Uterus (tissue), 4 donors: ENCODE data around the gene ST8SIA4. TPM values are rescaled to one million over a fixed set of nuclear protein-coding genes. Genes with fewer than 3 reads are reported as not detected.

Experiments
- DNase-seq, 2 donors: peaks; one replicate each; pipeline ENCODE4 v3.0.0-alpha.2; 2019 to 2020
- H3K27ac ChIP-seq, 2 donors: fragments of 200-600 bp; sonication (generic); 1 replicate in 1 of 2; 2 replicates in 1 of 2; pipeline ENCODE4 v1.5.1; 2016 to 2018
- H3K27me3 ChIP-seq, 2 donors: fragments of 200-600 bp; sonication (generic); one replicate each; pipeline ENCODE4 v1.5.1; 2018 to 2019; ENCODE audit warnings: control low read depth in 1 of 2
- H3K36me3 ChIP-seq, 2 donors: fragments of 200-600 bp; sonication (generic); one replicate each; pipeline ENCODE4 v1.5.1; 2019; ENCODE audit warnings: control low read depth in 1 of 2
- H3K4me1 ChIP-seq, 2 donors: fragments of 200-600 bp; sonication (generic); one replicate each; pipeline ENCODE4 v1.5.1; 2018 to 2019; ENCODE audit warnings: control low read depth in 1 of 2
- H3K4me3 ChIP-seq, 2 donors: fragments of 200-600 bp; sonication (generic); 1 replicate in 1 of 2; 2 replicates in 1 of 2; pipeline ENCODE4 v1.5.1; 2018 to 2019; ENCODE audit warnings: mild to moderate bottlenecking in 1 of 2
- H3K9me3 ChIP-seq, 2 donors: fragments of 200-600 bp; sonication (generic); one replicate each; pipeline ENCODE4 v1.5.1; 2019; ENCODE audit warnings: control low read depth in 1 of 2
- CTCF ChIP-seq, 4 experiments: fragments of 200-600 bp in 2 of 4; fragments of 450-650 bp in 2 of 4; sonication (generic) in 2 of 4; IDR thresholded peaks; one replicate each; pipeline ENCODE4 v1.5.1; 2016 to 2019; ENCODE audit warnings: antibody characterized with exemption in 4 of 4, mild to moderate bottlenecking in 2 of 4, moderate library complexity in 1 of 4
- POLR2A ChIP-seq, 2 donors: fragments of 450-650 bp; IDR thresholded peaks; one replicate each; pipeline ENCODE4 v1.6.1; 2016; ENCODE audit warnings: antibody characterized with exemption in 2 of 2, mild to moderate bottlenecking in 1 of 2, moderate library complexity in 1 of 2
- intact Hi-C: fragments of 100-400 bp; cut with DNase I; formaldehyde crosslinking; loops from one replicate; pipeline ENCODE4 v1.15.1; 2023; ENCODE audit warnings: low total_unique reads
- total RNA-seq, 4 donors: library from RNA; depleted of rRNA in 3 of 4; stranded (reverse); fragments of >200 nt in 3 of 4; gene quantifications; one replicate each; pipeline versions ENCODE4 v1.1.0 to v1.2.4, GENCODE V29; 2014 to 2023
- donor health status: DM: yes; HTN: yes; CAD: no.

The ST8SIA4 gene
- total RNA-seq, 4 donors from 2014 or later, result 4.8 to 15.5 (median 6.2) TPM

GRCh38 chr5:100771181-100771580 is 131.9 kb downstream of the ST8SIA4 start:
- DNase-seq, result no peak
- H3K27ac ChIP-seq, result no peak overlapping the region
- no peaks in the 10 kb centered on the region for H3K9me3 ChIP-seq
- H3K36me3 ChIP-seq, result no peaks in the 10 kb centered on the region
- H3K4me1 ChIP-seq, result no peaks in the 10 kb centered on the region
- H3K27me3 ChIP-seq, result no peaks in the 10 kb centered on the region
- H3K4me3 ChIP-seq, result no peak overlapping the region
- intact Hi-C loops, result no loop called here
- no peak for TF ChIP-seq POLR2A (IDR thresholded peaks at IDR 0.05)
- TF ChIP-seq CTCF (IDR thresholded peaks at IDR 0.05), result no peak

- intact Hi-C loops, result no loop called here
- no peaks in the 10 kb centered on the region for H3K9me3 ChIP-seq
- DNase-seq, result no peak
- no peaks in the 10 kb centered on the region for H3K36me3 ChIP-seq
- H3K4me3 ChIP-seq, result no peak overlapping the region
- TF ChIP-seq POLR2A (IDR thresholded peaks at IDR 0.05) (no peak), CTCF (IDR thresholded peaks at IDR 0.05) (no peak)
- H3K27me3 ChIP-seq, result no peaks in the 10 kb centered on the region
- H3K4me1 ChIP-seq, result no peaks in the 10 kb centered on the region
- H3K27ac ChIP-seq, result no peak overlapping the region
These were observed 134.9 kb downstream of the ST8SIA4 start for GRCh38 chr5:100768221-100768620.

- intact Hi-C loops, result no loop called here
- Histone ChIP-seq H3K9me3 (no peaks in the 10 kb centered on the region), H3K4me1 (no peaks in the 10 kb centered on the region), H3K4me3 (no peak overlapping the region), H3K27me3 (no peaks in the 10 kb centered on the region), H3K36me3 (no peaks in the 10 kb centered on the region), H3K27ac (no peak overlapping the region)
- no peak for DNase-seq
- TF ChIP-seq CTCF (IDR thresholded peaks at IDR 0.05), result no peak
- no peak for TF ChIP-seq POLR2A (IDR thresholded peaks at IDR 0.05)
These were observed 140.1 kb downstream of the ST8SIA4 start for GRCh38 chr5:100762995-100763394.

- DNase-seq, result no peak
- no peak overlapping the region for H3K27ac ChIP-seq
- H3K9me3 ChIP-seq, result no peaks in the 10 kb centered on the region
- H3K4me3 ChIP-seq, result no peak overlapping the region
- H3K36me3 ChIP-seq, result no peaks in the 10 kb centered on the region
- H3K4me1 ChIP-seq, result no peaks in the 10 kb centered on the region
- intact Hi-C loops, result no loop called here
- no peaks in the 10 kb centered on the region for H3K27me3 ChIP-seq
- TF ChIP-seq CTCF (IDR thresholded peaks at IDR 0.05) (no peak), POLR2A (IDR thresholded peaks at IDR 0.05) (no peak)
These were observed 141.0 kb downstream of the ST8SIA4 start for GRCh38 chr5:100762108-100762507.

- no peak for DNase-seq
- Histone ChIP-seq H3K4me3 (no peak overlapping the region), H3K27ac (no peak overlapping the region), H3K4me1 (no peaks in the 10 kb centered on the region), H3K27me3 (no peaks in the 10 kb centered on the region), H3K9me3 (no peaks in the 10 kb centered on the region), H3K36me3 (no peaks in the 10 kb centered on the region)
- TF ChIP-seq CTCF (IDR thresholded peaks at IDR 0.05) (no peak), POLR2A (IDR thresholded peaks at IDR 0.05) (no peak)
- intact Hi-C loops, result no loop called here
These were observed 141.9 kb downstream of the ST8SIA4 start for GRCh38 chr5:100761192-100761591.
